NCI-H1105 treated with DMSO at 0.1 percent for 48 hours (cell line): ENCODE results near the gene KLHDC8B.
"Not testable (repeated sequence)": the region's sequence is repeated elsewhere in the genome, so short reads cannot be mapped to it uniquely, and the experiment has no call there.

ENCODE experiments used
- DNase-seq: peaks from one replicate; lab custom pipeline; 2025; lab: John Stamatoyannopoulos, UW

Gene KLHDC8B

DNA sequence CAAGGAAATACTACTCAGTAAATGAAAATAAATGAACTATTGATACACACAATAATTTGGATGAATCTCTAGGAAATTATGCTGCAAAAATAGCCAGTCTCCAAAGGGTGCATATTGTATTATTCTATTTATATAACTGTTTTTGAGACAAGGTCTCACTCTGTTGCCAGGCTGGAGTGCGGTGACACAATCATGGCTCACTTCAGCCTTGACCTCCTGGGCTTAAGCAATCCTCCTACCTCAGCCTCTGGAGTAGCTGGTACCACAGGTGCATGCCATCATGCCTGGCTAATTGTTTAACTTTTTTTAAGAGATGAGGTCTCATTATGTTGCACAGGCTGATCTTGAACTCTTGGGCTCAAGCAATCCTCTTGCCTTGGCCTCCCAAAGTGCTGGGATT is 12.5 kb downstream of the KLHDC8B start:
- no peak for DNase-seq

DNA sequence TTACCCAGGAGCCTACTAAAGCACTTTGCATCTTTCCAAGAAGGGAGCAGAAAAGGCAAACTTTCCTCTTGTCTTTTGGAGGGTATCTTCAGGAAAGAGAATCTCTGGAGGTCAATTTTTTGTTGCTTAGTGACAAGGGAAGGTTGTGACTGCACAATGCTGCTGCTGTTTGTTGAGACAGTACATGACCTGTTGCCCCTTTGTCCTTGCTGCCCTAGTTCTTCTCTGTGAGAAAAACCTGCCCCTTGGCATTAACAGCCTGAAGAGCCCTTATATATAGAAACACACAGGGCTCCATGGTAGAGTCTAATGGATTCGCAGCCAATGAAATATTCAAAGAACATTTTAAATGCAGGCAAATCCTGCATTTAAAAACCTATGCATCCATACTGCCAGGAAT is 20.3 kb downstream of the KLHDC8B start:
- no peak for DNase-seq

DNA sequence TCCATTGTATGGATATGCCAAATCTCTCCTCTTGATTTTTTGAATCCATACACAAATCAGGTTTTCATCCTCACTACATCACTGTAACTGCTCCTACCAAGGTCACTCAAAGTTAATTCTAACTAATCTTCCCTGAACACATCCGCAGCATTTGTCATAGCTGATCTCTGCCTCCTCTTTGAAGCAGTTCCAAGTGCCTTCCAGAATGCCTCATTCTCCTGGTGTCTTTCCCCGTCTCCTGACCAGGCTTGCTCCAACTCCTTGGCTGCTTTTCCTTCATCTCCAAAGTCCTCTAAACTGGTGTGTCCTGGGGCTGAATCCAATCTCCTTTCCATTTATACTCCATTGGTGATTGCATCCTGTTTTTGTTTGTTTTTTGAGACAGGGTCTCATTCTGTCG is 26.8 kb downstream of the KLHDC8B start:
- DNase-seq = no peak

DNA sequence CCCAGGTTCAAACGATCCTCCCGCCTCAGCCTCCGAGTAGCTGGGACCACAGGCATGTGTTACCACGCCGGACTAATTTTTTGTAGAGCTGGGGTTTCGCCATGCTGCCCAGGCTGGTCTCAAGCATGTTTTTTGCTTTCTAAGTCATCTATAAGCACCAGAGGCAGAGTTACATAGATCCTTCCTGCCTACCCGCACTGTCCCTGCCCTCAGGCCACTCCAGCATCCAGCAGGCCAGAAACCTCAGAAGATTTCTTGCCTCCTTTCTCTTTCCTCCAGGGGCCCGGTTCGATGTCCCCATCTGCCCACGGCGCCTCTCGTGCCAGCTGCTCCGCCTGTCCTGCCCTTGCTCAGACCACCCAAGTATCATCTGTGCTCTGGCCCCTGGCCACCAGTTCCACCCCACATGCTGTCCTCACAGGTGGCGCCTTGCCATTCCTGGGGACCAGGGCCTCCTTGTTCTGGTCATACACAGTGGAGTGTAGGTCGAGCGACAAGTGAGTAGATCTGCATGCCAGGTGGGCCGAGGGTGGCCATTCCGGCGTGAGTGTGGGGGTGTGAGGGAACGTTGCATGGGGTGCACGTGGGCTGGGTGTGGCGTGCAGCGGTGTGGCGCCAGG is 27.3 kb downstream of the KLHDC8B start:
- no peak for DNase-seq

DNA sequence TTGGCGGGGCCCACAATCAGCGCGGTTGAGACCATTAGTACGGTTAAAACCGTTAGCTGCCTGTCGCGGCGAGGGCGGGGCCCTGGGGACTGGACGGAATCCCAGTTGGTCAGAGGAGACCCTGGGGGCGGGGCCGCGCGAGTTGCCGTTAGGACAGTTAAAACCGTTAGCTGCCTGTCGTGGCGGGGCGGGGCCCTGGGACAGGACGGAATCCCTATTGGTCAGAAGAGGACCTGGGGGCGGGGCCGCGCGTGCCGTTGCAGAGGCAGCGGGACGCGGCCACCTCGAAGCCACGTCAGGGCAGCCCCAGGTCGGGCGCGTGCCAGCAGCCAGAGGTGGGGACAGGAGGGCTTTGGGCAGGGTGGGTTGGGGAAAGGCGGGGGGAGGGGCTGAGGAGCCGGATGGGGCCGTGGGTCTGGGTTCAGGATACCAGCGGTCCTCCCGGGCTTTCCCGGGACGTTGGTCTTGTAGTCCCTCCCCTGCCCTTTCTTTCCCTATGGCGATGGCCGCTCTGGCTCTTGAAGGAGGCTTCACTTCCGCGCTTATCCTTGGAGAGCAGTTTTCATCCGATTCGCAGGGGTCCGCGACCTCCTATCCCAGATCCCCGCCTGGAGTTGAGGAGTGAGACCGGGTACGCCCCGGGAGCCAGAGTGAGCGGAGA is 28.0 kb downstream of the KLHDC8B start:
- no peak for DNase-seq

DNA sequence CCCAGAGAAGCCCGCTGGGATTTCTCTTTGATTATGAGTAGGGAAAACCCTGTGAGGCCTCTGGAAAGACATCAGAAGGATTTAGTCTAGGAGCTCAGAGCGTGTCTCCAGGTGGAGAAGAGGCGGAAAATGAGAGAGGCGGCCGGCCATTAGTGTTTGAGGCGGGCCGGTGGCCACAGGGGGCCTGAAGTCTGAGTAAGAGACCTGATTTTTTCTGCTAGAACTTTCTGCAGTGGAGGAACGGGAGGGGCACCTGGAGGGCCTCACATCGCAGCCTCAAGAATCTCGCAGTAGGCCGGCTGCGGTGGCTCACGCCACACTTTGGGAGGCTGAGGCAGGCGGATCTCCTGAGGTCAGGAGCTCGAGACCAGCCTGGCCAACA is 28.5 kb downstream of the KLHDC8B start:
- DNase-seq = no peak

DNA sequence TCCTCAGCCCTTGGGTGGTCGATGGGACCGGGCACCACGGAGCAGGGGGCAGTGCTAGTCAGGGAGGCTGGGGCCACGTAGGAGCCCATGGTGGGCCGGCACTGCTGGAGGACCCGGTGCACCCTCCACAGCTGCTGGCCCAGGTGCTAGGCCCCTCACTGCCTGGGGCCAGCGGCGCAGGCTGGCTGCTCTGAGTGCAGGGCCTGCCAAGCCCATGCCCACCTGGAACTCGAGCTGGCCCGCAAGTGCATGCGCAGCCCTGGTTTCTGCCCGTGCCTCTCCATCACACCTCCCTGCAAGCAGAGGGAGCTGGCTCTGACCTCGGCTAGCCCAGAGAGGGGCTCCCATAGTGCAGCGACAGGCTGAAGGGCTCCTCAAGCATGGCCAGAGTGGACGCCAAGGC is 42.1 kb downstream of the KLHDC8B start:
- no peak for DNase-seq

DNA sequence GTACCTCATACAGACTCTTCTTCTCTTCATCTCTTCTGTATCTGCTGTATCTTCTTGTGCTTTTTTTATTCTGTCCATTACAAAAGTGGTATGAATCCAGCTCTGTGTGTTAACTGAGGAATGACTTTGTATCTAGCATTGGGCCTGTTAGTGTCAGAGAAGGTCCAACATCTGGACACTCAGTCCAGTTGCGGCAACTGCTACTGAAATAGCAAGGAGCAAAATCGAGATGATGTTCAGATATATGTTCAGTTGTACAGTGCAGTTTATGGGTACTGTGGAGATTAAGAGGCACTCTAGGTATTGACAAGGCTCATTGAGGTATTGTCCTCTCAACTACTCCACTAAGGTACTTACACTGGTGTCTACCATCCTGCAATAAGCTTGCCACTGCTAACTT is 42.6 kb downstream of the KLHDC8B start:
- DNase-seq = no peak

DNA sequence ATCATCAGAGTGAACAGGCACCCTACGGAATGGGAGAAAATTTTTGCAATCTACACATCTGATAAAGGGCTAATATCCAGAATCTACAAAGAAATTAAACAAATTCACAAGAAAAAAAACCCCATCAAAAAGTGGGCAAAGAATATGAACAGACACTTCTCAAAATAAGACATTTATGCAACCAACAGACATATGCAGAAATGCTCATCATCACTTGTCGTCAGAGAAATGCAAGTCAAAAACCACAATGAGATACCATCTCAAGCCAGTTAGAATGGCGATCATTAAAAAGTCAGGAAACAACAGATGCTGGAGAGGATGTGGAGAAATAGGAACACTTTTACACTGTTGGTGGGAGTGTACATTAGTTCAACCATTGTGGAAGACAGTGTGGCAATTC is 45.3 kb downstream of the KLHDC8B start:
- not testable (repeated sequence) for DNase-seq

DNA sequence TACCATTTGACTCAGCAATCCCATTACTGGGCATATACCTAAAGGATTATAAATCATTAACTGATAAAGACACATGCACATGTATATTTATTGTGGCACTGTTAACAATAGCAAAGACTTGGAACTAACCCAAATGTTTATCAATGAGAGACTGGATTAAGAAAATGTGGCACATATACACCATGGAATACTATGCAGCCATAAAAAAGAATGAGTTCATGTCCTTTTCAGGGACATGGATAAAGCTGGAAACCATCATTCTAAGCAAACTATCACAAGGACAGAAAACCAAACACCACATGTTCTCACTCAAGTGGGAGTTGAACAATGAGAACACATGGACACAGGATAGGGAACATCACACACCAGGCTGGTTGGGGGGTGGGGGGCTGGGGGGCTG is 45.7 kb downstream of the KLHDC8B start:
- not testable (repeated sequence) for DNase-seq

DNA sequence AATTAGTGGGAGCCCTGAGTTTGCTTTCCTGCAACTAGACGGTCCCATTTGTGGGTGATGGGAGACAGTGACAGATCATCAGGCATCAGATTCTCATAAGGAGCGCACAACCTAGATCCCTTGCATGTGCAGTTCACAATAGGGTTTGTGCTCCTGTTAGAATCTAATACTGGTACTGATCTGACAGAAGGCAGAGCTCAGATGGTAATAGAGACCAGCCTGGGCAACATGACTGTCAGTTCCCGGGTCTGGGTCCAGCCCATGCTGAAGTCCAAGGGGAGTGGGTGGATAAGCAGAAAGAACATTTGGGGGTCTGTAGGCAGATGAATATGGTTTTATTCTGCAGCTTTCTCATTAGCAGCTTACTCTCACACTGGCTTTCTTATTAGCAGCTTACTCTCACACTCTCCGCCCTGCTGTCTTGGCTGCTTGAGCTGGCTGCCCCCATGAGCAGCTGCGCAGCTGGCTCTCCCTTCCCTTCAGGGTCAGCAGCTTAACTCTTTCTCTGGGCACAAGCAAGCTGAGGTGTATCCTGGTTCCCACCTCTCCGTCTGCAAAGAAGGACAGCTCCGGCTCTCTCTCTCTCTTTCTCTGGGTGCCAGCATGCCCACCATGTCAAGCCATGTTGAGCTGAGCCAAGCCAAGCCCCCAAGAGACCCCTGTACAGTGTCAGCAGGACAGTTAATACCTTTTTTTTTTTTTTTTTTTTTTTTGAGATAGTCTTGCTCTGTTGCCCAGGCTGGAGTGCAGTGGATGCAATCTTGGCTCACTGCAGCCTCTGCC is 46.5 kb downstream of the KLHDC8B start:
- no peak for DNase-seq

DNA sequence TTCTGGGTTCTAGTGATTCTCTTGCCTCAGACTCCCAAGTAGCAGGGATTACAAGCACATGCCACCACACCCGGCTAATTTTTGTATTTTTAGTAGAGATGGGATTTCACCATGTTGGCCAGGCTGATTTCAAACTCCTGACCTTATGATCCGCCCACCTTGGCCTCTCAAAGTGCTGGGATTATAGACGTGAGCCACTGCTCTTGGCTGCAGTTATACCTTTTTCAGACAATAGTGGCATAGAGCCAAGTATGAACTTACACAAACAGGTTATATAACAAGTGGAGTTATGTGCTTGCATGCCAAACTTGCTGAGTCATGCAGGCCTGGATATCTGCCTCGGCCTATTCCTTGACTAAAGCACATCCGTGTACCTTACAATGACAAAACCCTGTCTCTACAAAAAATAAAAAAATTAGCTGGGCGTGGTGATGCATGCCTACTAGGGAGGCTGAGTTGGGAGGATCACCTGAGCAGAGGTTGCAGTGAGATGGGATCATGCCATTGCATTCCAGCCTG is 47.1 kb downstream of the KLHDC8B start:
- peak; percentile 8 for DNase-seq

DNA sequence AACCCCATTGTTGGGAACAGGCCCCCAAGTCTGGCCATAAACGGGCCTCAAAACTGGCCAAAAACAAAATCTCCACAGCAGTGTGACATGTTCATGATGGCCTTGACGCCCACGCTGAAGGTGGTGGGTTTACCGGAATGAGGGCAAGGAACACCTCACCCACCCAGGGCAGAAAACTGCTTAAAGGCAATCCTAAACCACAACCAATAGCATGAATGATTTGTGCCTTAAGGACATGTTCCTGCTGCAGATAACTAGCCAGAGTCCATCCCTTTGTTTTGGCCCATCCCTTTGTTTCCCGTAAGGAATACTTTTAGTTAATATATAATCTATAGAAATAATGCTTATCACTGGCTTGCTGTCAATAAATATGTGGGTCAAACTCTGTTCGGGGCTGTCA is 47.7 kb downstream of the KLHDC8B start:
- no peak for DNase-seq

DNA sequence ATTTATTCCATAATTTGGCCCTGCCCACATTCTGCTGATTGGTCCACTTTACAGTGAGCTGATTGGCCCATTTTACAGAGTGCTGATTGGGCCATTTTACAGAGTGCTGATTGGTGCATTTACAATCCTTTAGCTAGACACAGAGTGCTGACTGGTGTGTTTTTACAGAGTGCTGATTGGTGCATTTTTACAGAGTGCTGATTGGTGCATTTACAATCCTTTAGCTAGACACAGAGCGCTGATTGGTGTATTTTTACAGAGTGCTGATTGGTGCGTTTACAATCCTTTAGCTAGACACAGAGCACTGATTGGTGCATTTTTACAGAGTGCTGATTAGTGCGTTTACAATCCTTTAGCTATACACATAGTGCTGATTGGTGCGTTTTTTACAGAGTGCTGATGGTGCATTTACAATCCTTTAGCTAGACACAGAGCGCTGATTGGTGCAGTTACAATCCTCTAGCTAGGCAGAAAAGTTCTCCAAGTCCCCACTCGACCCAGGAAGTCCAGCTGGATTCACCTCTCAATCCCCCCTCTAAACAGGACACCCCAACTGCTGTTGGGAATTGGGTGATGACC is 49.7 kb downstream of the KLHDC8B start:
- not testable (repeated sequence) for DNase-seq

DNA sequence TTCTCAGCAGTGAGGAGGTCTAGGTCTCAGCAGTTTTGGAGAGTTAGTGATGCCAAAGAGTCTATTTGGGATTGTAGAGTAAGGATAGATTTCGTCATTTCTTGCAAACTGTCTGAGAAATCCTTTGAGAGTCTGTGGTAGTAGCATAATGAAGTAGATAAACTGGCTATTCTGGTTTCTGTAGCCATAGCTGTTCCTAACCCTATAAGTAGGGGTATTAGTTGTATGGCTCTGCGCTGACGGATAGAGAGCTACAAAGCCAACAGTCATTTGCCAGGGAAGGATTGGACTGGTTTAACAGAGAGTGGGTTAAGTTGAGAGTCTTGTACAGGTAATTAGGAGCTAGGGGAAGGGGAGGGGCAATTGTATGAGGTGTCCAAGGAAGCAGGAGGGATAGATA is 50.6 kb downstream of the KLHDC8B start:
- DNase-seq = no peak
